Muscle layer of duodenum (tissue), 2 donors: Measurements from ENCODE around the gene NOL9.

Experiments used
- H3K27ac ChIP-seq: one replicate; pipeline ENCODE4 v1.7.0; 2013; ENCODE audit warnings: mild to moderate bottlenecking, low read length
- H3K27me3 ChIP-seq: one replicate; pipeline ENCODE4 v1.7.0; 2013; ENCODE audit warnings: low read depth, mild to moderate bottlenecking, control low read depth, low read length
- H3K36me3 ChIP-seq, 2 donors: one replicate each; pipeline ENCODE4 v1.7.0; 2013; ENCODE audit warnings: low read length in 2 of 2, control low read depth in 1 of 2, mild to moderate bottlenecking in 1 of 2; ENCODE audit not compliant: insufficient read depth in 2 of 2, control insufficient read depth in 1 of 2
- H3K4me1 ChIP-seq, 2 donors: one replicate each; pipeline ENCODE4 v1.7.0; 2013; ENCODE audit warnings: low read length in 2 of 2, mild to moderate bottlenecking in 2 of 2, control low read depth in 1 of 2, moderate library complexity in 1 of 2; ENCODE audit not compliant: insufficient read depth in 2 of 2, control insufficient read depth in 1 of 2
- H3K4me3 ChIP-seq, 2 donors: one replicate each; pipeline ENCODE4 v1.7.0; 2013; ENCODE audit warnings: low read length in 2 of 2, low read depth in 1 of 2, mild to moderate bottlenecking in 1 of 2
- H3K9me3 ChIP-seq, 2 donors: one replicate each; pipeline ENCODE4 v1.7.0; 2013; ENCODE audit warnings: low read length in 2 of 2, control low read depth in 1 of 2, mild to moderate bottlenecking in 1 of 2; ENCODE audit not compliant: control insufficient read depth in 1 of 2
- donor health status: healthy.

Gene NOL9

DNA sequence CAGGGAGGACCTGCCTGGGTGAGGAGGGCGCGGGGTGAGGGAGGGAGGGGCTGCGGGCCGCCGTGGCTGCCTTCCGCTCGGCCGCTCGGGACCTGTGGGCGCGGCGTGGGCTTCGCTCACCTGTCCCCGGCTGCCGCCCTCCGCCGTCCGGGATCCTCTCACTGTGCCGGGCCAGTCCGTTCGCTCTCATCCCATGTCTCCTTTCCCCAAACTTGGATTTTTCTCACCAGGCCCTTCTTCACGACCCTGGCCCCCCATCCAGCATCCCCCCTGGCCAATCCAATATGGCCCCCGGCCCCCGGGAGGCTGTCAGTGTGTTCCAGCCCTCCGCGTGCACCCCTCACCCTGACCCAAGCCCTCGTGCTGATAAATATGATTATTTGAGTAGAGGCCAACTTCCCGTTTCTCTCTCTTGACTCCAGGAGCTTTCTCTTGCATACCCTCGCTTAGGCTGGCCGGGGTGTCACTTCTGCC lies 25.8 kb upstream of the NOL9 start:
- peaks cover 16 to 21% of the 10 kb centered on the region in 2 donors for H3K4me1 ChIP-seq
- H3K27me3 ChIP-seq, result no peaks in the 10 kb centered on the region

DNA sequence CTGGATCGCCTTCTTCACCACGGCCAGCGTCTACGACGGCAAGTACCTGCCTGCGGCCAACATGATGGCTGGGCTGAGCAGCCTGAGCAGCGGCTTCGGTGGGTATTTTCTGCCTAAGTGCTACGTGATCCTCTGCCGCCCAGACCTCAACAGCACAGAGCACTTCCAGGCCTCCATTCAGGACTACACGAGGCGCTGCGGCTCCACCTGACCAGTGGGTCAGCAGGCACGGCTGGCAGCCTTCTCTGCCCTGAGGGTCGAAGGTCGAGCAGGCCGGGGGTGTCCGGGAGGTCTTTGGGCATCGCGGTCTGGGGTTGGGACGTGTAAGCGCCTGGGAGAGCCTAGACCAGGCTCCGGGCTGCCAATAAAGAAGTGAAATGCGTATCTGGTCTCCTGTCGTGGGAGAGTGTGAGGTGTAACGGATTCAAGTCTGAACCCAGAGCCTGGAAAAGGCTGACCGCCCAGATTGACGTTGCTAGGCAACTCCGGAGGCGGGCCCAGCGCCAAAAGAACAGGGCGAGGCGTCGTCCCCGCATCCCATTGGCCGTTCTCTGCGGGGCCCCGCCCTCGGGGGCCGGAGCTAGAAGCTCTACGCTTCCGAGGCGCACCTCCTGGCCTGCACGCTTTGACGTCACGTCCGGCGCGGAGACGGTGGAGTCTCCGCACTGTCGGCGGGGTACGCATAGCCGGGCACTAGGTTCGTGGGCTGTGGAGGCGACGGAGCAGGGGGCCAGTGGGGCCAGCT lies 25.2 kb upstream of the NOL9 start, which contains the start of gene ZBTB48:
TSS of gene ZBTB48 (plus strand) at position 621 of the 745 bp plus-strand sequence. CDS start 616 bp downstream, outside the sequence.
- peak within 1 kb of the TSS; percentile 79 to 82 for H3K4me3 ChIP-seq
- H3K4me1 ChIP-seq, result peaks cover 16 to 21% of the 10 kb centered on the region in 2 donors

More for the DNA sequence above, 25.8 kb upstream of the NOL9 start:
- Histone ChIP-seq H3K4me3 (peak overlapping the region; percentile 79 to 82), H3K36me3 (no peaks in the 10 kb centered on the region), H3K9me3 (no peaks in the 10 kb centered on the region), H3K27ac (peak overlapping the region; percentile 88)

DNA sequence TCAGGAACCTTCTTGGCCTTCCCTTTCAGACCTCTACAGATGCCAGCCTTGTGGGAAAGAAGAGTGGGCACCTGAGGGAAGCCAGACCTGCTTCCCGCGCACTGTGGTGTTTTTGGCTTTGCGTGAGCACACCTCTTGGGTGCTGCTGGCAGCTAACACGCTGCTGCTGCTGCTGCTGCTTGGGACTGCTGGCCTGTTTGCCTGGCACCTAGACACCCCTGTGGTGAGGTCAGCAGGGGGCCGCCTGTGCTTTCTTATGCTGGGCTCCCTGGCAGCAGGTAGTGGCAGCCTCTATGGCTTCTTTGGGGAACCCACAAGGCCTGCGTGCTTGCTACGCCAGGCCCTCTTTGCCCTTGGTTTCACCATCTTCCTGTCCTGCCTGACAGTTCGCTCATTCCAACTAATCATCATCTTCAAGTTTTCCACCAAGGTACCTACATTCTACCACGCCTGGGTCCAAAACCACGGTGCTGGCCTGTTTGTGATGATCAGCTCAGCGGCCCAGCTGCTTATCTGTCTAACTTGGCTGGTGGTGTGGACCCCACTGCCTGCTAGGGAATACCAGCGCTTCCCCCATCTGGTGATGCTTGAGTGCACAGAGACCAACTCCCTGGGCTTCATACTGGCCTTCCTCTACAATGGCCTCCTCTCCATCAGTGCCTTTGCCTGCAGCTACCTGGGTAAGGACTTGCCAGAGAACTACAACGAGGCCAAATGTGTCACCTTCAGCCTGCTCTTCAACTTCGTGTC lies 24.5 kb upstream of the NOL9 start:
- H3K27me3 ChIP-seq, result no peaks in the 10 kb centered on the region
- H3K4me3 ChIP-seq, result peak overlapping the region; percentile 44 to 82
- H3K4me1 ChIP-seq, result peaks cover 16 to 21% of the 10 kb centered on the region in 2 donors
- no peaks in the 10 kb centered on the region for H3K36me3 ChIP-seq
- peak overlapping the region; percentile 88 for H3K27ac ChIP-seq
- no peaks in the 10 kb centered on the region for H3K9me3 ChIP-seq

More for the DNA sequence above, 25.2 kb upstream of the NOL9 start, which contains the start of gene ZBTB48:
- peak within 1 kb of the TSS; percentile 88 for H3K27ac ChIP-seq
- H3K9me3 ChIP-seq, result no peaks in the 10 kb centered on the region
- no peaks in the 10 kb centered on the region for H3K36me3 ChIP-seq
- no peaks in the 10 kb centered on the region for H3K27me3 ChIP-seq

DNA sequence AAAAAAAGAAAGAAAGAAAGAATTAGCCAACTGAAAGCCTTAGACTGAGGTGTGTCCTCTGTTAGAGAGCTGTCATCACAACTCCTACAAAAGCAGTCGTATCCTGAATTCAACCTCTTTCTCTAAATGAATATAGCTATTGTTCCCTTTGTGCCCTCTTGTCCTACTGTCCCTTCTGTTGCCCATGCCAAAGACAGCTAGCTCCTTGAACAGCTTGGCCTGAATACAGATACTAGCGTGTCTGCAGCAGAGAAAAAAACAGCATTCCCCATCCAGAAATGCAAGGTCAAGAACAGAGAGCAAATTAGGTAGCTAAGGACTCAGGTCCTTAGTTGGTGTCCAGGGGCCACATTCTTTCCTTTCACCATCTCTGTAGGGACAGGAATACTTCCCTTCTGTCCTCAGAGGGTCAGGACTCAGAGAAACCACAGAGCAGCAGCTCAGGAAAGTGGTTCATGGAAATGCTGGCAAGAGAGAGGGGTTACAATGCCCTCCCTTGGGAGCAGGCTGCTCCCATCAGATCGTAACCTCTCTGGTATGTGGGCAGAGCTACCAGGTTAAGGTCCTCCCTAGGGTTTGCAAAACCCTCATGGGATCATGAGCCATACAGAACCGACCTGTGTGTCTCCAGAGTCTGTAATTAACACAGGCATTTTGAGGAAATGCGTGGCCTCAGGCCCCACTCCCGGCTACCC lies 23.7 kb upstream of the NOL9 start:
- H3K36me3 ChIP-seq, result no peaks in the 10 kb centered on the region
- peaks cover 16 to 21% of the 10 kb centered on the region in 2 donors for H3K4me1 ChIP-seq
- H3K27ac ChIP-seq, result no peak overlapping the region
- no peak overlapping the region for H3K4me3 ChIP-seq
- no peaks in the 10 kb centered on the region for H3K27me3 ChIP-seq
- no peaks in the 10 kb centered on the region for H3K9me3 ChIP-seq

DNA sequence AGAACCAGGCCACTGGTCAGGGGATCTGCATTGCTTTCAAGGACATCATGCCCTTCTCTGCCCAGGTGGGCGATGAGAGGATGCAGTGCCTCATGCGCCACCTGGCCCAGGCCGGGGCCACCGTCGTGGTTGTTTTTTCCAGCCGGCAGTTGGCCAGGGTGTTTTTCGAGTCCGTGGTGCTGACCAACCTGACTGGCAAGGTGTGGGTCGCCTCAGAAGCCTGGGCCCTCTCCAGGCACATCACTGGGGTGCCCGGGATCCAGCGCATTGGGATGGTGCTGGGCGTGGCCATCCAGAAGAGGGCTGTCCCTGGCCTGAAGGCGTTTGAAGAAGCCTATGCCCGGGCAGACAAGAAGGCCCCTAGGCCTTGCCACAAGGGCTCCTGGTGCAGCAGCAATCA lies 20.5 kb upstream of the NOL9 start:
- Histone ChIP-seq H3K9me3 (peaks cover 0 to 4% of the 10 kb centered on the region in 2 donors), H3K4me3 (no peak overlapping the region), H3K4me1 (peaks cover 5% of the 10 kb centered on the region in 2 donors), H3K27me3 (no peaks in the 10 kb centered on the region), H3K36me3 (no peaks in the 10 kb centered on the region), H3K27ac (no peak overlapping the region)

DNA sequence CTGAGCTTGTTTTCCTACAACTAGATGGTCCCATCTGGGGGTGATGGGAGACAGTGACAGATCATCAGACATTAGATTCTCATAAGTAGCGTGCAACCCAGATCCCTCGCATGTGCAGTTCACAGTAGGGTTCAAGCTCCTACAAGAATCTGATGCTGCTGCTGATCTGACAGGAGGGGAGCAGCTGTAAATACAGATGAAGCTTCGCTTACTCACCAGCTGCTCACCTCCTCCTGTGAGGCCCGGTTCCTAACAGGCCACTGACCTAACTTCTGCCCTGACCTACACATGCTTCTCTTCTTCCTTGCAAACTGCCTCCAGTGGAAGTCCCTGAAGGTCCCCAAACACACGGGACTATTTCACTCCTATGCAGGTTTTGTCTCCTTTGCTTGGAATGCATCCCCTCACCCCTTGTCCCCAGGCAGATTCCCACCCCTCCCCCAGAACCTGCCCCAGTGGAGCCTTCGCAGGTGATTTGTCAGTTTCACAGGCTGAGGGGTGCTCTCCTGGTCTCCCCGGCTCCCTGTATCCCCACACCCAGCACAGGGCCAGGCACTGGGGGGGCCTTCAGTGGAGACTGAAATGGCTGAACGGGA lies 19.8 kb upstream of the NOL9 start:
- no peaks in the 10 kb centered on the region for H3K27me3 ChIP-seq
- H3K9me3 ChIP-seq, result peaks cover 0 to 4% of the 10 kb centered on the region in 2 donors
- no peaks in the 10 kb centered on the region for H3K36me3 ChIP-seq
- no peak overlapping the region for H3K4me3 ChIP-seq
- peaks cover 1 to 2% of the 10 kb centered on the region in 2 donors for H3K4me1 ChIP-seq
- no peak overlapping the region for H3K27ac ChIP-seq

DNA sequence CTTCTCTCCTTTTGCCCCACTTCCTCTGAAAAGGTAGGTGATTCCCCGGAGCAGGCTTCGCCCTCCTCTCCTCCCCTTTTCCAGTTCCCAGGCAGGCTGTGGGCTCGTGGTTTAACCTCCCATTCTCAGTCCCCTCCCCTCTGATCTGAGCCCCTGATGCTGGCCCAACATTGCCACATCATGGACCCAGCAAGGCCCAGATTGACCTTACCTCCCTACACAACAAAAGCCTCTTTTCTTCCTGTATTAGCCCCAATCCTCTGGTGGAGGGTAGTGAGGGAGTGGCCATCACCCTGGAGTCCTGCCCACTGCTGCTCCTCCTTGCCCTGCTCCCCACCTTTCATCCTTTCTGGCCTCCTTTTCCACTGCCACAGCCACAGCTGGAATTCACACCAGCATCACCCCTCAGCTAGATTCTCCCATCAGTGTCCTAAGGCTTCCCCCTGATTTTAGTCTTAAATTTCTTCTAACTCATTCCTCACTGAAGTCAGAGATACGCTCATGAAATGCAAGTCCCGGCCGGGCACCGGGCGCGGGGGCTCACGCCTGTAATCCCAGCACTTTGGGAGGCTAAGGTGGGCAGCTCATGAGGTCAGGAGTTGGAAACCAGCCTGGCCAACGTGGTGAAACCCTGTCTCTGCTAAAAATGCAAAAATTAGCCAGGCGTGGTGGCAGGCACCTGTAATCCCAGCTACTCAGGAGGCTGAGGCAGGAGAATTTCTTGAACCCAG lies 18.5 kb upstream of the NOL9 start:
- H3K27ac ChIP-seq, result no peak overlapping the region
- H3K9me3 ChIP-seq, result peaks cover 0 to 4% of the 10 kb centered on the region in 2 donors
- no peak overlapping the region for H3K4me3 ChIP-seq
- H3K4me1 ChIP-seq, result no peaks in the 10 kb centered on the region
- H3K36me3 ChIP-seq, result no peaks in the 10 kb centered on the region
- no peaks in the 10 kb centered on the region for H3K27me3 ChIP-seq

DNA sequence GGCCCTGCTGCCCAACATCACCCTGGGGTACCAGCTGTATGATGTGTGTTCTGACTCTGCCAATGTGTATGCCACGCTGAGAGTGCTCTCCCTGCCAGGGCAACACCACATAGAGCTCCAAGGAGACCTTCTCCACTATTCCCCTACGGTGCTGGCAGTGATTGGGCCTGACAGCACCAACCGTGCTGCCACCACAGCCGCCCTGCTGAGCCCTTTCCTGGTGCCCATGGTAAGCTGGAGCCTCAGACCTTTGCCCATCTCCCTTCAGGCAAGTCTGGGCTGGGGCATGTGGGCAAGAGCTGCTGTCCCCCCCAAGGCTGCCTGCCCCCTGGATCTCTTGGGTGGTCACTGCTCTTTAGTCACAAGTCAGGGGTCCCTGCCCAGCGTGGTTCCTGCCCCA lies 16.7 kb upstream of the NOL9 start:
- no peaks in the 10 kb centered on the region for H3K27me3 ChIP-seq
- no peaks in the 10 kb centered on the region for H3K4me1 ChIP-seq
- H3K36me3 ChIP-seq, result no peaks in the 10 kb centered on the region
- H3K27ac ChIP-seq, result no peak overlapping the region
- H3K4me3 ChIP-seq, result no peak overlapping the region
- peaks cover 0 to 4% of the 10 kb centered on the region in 2 donors for H3K9me3 ChIP-seq

DNA sequence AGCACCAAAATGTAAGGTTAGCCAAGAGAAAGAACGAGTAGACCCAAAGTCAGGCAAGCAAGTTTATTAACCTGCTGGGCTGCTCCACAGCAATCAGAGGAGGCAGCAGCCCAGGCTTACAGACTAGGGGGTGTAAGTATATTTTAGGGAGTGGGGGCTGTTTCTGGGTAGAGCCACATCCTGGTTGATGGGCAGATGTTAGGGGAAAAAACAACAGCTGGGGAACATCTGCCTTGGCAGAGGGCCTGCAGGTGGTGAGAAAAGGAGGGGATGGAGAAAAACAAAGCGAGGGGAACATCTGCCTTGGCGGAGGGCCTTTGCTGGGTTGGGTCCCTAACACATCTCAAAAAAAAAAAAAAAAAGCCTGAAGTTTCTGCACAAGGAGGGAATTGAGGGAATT lies 15.8 kb upstream of the NOL9 start:
- no peaks in the 10 kb centered on the region for H3K4me1 ChIP-seq
- peaks cover 0 to 4% of the 10 kb centered on the region in 2 donors for H3K9me3 ChIP-seq
- H3K4me3 ChIP-seq, result no peak overlapping the region
- no peaks in the 10 kb centered on the region for H3K27me3 ChIP-seq
- no peaks in the 10 kb centered on the region for H3K36me3 ChIP-seq
- H3K27ac ChIP-seq, result no peak overlapping the region

DNA sequence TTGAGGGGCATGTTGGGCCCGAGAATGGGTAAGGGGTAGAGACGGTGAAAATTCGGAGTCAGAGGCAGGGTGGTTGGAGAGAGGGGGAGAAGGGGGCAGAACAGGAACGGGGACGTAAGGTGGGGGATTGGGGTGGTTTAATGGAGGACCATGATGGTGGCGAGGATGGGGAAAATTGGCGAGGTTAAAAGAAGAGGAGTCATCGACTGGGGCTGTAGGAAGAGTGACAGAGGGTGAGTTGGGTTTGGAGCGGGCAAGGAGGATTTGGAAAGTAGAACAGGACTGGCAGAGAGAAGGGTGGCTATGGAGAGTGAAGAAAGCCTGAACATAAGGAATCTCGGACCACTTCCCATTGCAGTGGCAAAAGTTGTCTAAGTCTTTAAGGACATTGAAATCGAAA lies 14.7 kb upstream of the NOL9 start:
- no peak overlapping the region for H3K4me3 ChIP-seq
- H3K4me1 ChIP-seq, result no peaks in the 10 kb centered on the region
- H3K27ac ChIP-seq, result no peak overlapping the region
- no peaks in the 10 kb centered on the region for H3K36me3 ChIP-seq
- H3K9me3 ChIP-seq, result peaks cover 0 to 4% of the 10 kb centered on the region in 2 donors
- H3K27me3 ChIP-seq, result no peaks in the 10 kb centered on the region
